ENCODE data around the gene PTPRN2.

Gene PTPRN2

GRCh38 chr7:158044482-158044823 is 543.2 kb downstream of the PTPRN2 start:
- no peak for TF ChIP-seq CTCF (conservative IDR thresholded peaks at IDR 0.05; ENCODE audit: low read length)
- H3K4me3 ChIP-seq (ENCODE audit: low read length): no peak overlapping the region
- no peak for DNase-seq (ENCODE audit: low read depth)

GRCh38 chr7:158043551-158044481 is 543.8 kb downstream of the PTPRN2 start:
- no peak for TF ChIP-seq CTCF (conservative IDR thresholded peaks at IDR 0.05; ENCODE audit: low read length)
- no peak overlapping the region for H3K4me3 ChIP-seq (ENCODE audit: low read length)
- no peak for DNase-seq (ENCODE audit: low read depth)

- TF ChIP-seq CTCF (conservative IDR thresholded peaks at IDR 0.05; ENCODE audit: low read length): no peak
- no peak overlapping the region for H3K4me3 ChIP-seq (ENCODE audit: low read length)
- DNase-seq (ENCODE audit: low read depth): no peak
Observed at GRCh38 chr7:158042156-158042880, 545.3 kb downstream of the PTPRN2 start.

GRCh38 chr7:158040199-158040598 is 547.4 kb downstream of the PTPRN2 start:
- DNase-seq (ENCODE audit: low read depth): no peak
- H3K4me3 ChIP-seq (ENCODE audit: low read length): no peak overlapping the region
- TF ChIP-seq CTCF (conservative IDR thresholded peaks at IDR 0.05; ENCODE audit: low read length): no peak

GRCh38 chr7:158039270-158039669 is 548.4 kb downstream of the PTPRN2 start:
- no peak for TF ChIP-seq CTCF (conservative IDR thresholded peaks at IDR 0.05; ENCODE audit: low read length)
- H3K4me3 ChIP-seq (ENCODE audit: low read length): no peak overlapping the region
- DNase-seq (ENCODE audit: low read depth): no peak

- no peak overlapping the region for H3K4me3 ChIP-seq (ENCODE audit: low read length)
- TF ChIP-seq CTCF (conservative IDR thresholded peaks at IDR 0.05; ENCODE audit: low read length): no peak
- DNase-seq (ENCODE audit: low read depth): no peak
Observed at GRCh38 chr7:158037211-158037610, 550.4 kb downstream of the PTPRN2 start.

GRCh38 chr7:158035343-158035742 is 552.3 kb downstream of the PTPRN2 start:
- no peak for TF ChIP-seq CTCF (conservative IDR thresholded peaks at IDR 0.05; ENCODE audit: low read length)
- no peak overlapping the region for H3K4me3 ChIP-seq (ENCODE audit: low read length)
- DNase-seq (ENCODE audit: low read depth): no peak

Data from AG10803 (cell line).